ENCODE results near the gene CDCA4.
A peak's percentile ranks its signal among the peaks of the same experiment; 100 is the strongest.

Gene CDCA4

GRCh38 chr14:105061428-105062047, 40.7 kb upstream of the CDCA4 start:
- peak; percentile 77 for DNase-seq (ENCODE audit: low read depth)
- TF ChIP-seq, protein P1, sequence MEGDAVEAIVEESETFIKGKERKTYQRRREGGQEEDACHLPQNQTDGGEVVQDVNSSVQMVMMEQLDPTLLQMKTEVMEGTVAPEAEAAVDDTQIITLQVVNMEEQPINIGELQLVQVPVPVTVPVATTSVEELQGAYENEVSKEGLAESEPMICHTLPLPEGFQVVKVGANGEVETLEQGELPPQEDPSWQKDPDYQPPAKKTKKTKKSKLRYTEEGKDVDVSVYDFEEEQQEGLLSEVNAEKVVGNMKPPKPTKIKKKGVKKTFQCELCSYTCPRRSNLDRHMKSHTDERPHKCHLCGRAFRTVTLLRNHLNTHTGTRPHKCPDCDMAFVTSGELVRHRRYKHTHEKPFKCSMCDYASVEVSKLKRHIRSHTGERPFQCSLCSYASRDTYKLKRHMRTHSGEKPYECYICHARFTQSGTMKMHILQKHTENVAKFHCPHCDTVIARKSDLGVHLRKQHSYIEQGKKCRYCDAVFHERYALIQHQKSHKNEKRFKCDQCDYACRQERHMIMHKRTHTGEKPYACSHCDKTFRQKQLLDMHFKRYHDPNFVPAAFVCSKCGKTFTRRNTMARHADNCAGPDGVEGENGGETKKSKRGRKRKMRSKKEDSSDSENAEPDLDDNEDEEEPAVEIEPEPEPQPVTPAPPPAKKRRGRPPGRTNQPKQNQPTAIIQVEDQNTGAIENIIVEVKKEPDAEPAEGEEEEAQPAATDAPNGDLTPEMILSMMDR (IDR thresholded peaks at IDR 0.05; ENCODE audit: insufficient read depth, low read depth, low read length, missing control alignments), result no peak
- H3K4me3 ChIP-seq (ENCODE audit: low read depth, low read length), result peak overlapping the region; percentile 86

- peak; percentile 62 for DNase-seq (ENCODE audit: low read depth)
- TF ChIP-seq, protein P1 (IDR thresholded peaks at IDR 0.05; ENCODE audit: insufficient read depth, low read depth, low read length, missing control alignments), result no peak
- H3K4me3 ChIP-seq (ENCODE audit: low read depth, low read length), result peak overlapping the region; percentile 86
Measured at GRCh38 chr14:105060751-105061427, 40.0 kb upstream of the CDCA4 start.

DNA sequence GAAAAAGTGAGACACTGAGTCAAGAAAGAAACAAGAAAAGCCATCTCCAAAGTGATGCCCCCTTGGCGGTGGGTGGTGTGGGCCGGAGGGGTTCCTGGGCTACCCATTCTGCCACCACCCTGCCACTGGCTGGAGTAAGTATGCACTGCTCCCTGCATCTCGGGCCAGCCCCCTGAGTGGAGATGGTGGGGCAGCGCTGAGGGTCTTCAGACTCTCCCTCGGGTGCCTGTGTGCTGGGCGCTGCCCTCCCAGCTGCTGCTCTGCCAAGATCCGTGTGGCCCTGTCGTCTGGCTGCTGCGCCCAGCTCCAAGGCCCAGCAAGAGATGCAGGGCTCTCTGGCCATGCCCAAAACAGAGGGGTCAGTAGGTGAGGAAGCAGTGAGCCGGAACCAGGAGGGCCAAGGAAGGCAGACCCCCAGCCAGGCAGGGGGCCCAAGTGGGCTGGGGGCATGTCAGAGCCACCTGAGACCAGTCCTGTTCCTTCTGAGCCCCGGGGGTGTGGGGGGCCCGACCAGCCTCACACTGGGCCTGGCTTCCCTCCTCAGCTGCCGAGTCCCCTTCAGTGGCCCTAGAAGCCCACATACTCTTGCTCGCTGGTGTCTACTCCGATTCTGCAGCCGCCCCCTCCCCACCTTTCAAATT, 39.2 kb upstream of the CDCA4 start:
- DNase-seq (ENCODE audit: low read depth), result no peak
- H3K4me3 ChIP-seq (ENCODE audit: low read depth, low read length), result no peak overlapping the region; the same call in 1 of the 2 replicates
- TF ChIP-seq, protein P1 (IDR thresholded peaks at IDR 0.05; ENCODE audit: insufficient read depth, low read depth, low read length, missing control alignments), result no peak

DNA sequence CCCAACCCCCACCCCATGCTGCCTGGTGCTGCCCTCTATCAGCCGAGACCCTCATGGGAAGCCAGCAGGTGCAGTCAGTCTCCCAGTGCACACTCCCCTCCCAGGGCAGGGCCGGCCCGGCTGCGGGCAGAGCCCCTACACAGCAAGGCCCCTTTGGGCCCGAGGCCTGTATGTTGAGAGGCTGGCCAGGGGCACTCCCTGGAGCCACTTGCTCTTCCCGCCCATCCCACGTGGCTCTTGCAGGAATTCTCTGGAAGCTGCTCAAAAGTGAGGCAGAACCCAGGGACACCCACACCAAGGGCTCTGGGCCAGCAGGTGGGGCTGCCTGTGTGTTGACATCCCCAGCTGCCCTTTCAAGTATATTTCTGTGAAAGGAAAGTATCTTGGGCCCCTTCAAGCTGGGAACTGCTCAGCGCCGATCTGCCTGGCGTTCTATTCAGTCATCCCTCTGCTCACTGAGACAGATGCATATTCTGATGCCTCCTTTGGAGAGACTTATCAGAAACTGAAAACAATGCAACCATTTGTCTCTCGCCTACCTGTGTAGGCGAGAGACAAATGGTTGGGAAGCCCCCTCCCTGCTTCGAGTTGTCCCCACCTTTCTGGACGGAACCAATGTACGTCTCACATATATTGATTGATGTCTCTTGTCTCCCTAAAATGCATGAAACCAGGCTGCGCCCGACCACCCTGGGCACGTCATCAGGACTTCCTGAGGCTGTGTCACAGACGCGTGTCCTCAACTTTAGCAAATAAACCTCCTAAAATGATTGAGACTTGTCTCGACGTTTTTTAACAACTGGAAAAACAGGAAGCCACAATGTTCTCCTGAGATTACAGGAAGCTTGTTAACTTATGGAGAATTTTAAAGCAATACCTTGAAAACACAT, 38.4 kb upstream of the CDCA4 start:
- TF ChIP-seq, protein P1 (IDR thresholded peaks at IDR 0.05; ENCODE audit: insufficient read depth, low read depth, low read length, missing control alignments), result no peak
- no peak overlapping the region for H3K4me3 ChIP-seq (ENCODE audit: low read depth, low read length)
- no peak for DNase-seq (ENCODE audit: low read depth)

DNA sequence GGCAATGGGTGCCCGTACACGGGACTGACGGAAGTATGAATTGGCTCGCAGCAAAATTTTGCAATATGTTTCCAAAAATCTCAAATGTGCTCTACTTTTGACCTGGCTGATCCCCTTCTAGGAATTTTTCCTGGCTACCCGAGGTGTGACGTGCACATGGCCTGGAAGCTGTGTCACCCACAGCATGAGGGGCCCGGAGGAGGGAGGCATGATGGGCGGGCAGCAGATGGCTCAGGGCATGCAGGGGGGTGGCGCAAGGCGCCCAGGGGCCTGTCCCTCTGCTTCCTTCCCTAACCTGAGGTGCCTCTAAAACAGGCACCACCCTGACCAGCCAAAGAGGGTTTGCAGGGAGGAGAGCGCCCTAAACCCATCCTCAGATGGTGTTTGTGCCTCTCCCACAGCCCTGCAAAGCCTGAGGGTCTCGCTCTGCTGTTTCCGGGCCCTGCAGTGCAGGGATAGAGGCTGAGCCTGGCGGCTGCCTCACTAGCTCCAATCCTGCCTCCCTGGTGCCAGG, 37.7 kb upstream of the CDCA4 start:
- TF ChIP-seq, protein P1 (IDR thresholded peaks at IDR 0.05; ENCODE audit: insufficient read depth, low read depth, low read length, missing control alignments), result no peak

GRCh38 chr14:105056303-105056831, 35.5 kb upstream of the CDCA4 start:
- no peak for DNase-seq (ENCODE audit: low read depth)
- TF ChIP-seq, protein P1 (IDR thresholded peaks at IDR 0.05; ENCODE audit: insufficient read depth, low read depth, low read length, missing control alignments), result no peak

More for the DNA sequence above, 37.7 kb upstream of the CDCA4 start:
- no peak overlapping the region for H3K4me3 ChIP-seq (ENCODE audit: low read depth, low read length)
- no peak for DNase-seq (ENCODE audit: low read depth)

More at GRCh38 chr14:105056303-105056831, 35.5 kb upstream of the CDCA4 start:
- no peak overlapping the region for H3K4me3 ChIP-seq (ENCODE audit: low read depth, low read length)

Measured in GM12865 (cell line).